ENCODE measurements around the gene BICDL1. TPM values are rescaled to one million over a fixed set of nuclear protein-coding genes. Genes with fewer than 3 reads are reported as not detected.

Gene BICDL1
- total RNA-seq, 1 donor from 2014 or later, result 1.0 TPM

- Histone ChIP-seq H3K9me3 (ENCODE audit: control insufficient read depth in 3 of 3, low read length in 3 of 3) (no peaks in the 10 kb centered on the region), H3K4me1 (ENCODE audit: control insufficient read depth in 3 of 3, insufficient read depth in 3 of 3, low read length in 3 of 3) (peaks cover 4 to 9% (median 5%) of the 10 kb centered on the region in 3 donors), H3K9ac (ENCODE audit: low read depth in 1 of 3, low read length in 3 of 3) (no peak overlapping the region), H3K27ac (ENCODE audit: low read depth, low read length) (no peak overlapping the region), H3K27me3 (ENCODE audit: control insufficient read depth in 3 of 3, insufficient read depth in 3 of 3, low read length in 3 of 3) (no peaks in the 10 kb centered on the region), H3K36me3 (ENCODE audit: control insufficient read depth in 3 of 3, insufficient read depth in 3 of 3, low read length in 3 of 3) (peaks cover 82 to 90% (median 84%) of the 10 kb centered on the region in 3 donors), H3K4me3 (ENCODE audit: low read length in 3 of 3) (no peak overlapping the region)
These were observed 151.6 kb downstream of the BICDL1 start for GRCh38 chr12:120140603-120141002.

- H3K27ac ChIP-seq (ENCODE audit: low read depth, low read length), result no peak overlapping the region
- no peaks in the 10 kb centered on the region for H3K27me3 ChIP-seq (ENCODE audit: control insufficient read depth in 3 of 3, insufficient read depth in 3 of 3, low read length in 3 of 3)
- no peaks in the 10 kb centered on the region for H3K9me3 ChIP-seq (ENCODE audit: control insufficient read depth in 3 of 3, low read length in 3 of 3)
- peaks cover 1 to 7% (median 2%) of the 10 kb centered on the region in 3 donors for H3K4me1 ChIP-seq (ENCODE audit: control insufficient read depth in 3 of 3, insufficient read depth in 3 of 3, low read length in 3 of 3)
- peaks cover 78 to 88% (median 78%) of the 10 kb centered on the region in 3 donors for H3K36me3 ChIP-seq (ENCODE audit: control insufficient read depth in 3 of 3, insufficient read depth in 3 of 3, low read length in 3 of 3)
- H3K4me3 ChIP-seq (ENCODE audit: low read length in 3 of 3), result no peak overlapping the region
- H3K9ac ChIP-seq (ENCODE audit: low read depth in 1 of 3, low read length in 3 of 3), result no peak overlapping the region
These were observed 152.3 kb downstream of the BICDL1 start for GRCh38 chr12:120141336-120141735.

GRCh38 chr12:120142231-120142877 lies 153.3 kb downstream of the BICDL1 start:
- Histone ChIP-seq H3K4me1 (ENCODE audit: control insufficient read depth in 3 of 3, insufficient read depth in 3 of 3, low read length in 3 of 3) (no peaks in the 10 kb centered on the region), H3K36me3 (ENCODE audit: control insufficient read depth in 3 of 3, insufficient read depth in 3 of 3, low read length in 3 of 3) (peaks cover 77 to 85% (median 78%) of the 10 kb centered on the region in 3 donors), H3K9ac (ENCODE audit: low read depth in 1 of 3, low read length in 3 of 3) (no peak overlapping the region), H3K27ac (ENCODE audit: low read depth, low read length) (no peak overlapping the region), H3K27me3 (ENCODE audit: control insufficient read depth in 3 of 3, insufficient read depth in 3 of 3, low read length in 3 of 3) (no peaks in the 10 kb centered on the region), H3K4me3 (ENCODE audit: low read length in 3 of 3) (no peak overlapping the region), H3K9me3 (ENCODE audit: control insufficient read depth in 3 of 3, low read length in 3 of 3) (no peaks in the 10 kb centered on the region)

Small RNAs within 50 kb of the gene (small RNA-seq; reads per million reads assigned to genes)
- not detected for gene AC004812.1

Other genes starting within 250 kb of the BICDL1 start
- 6.8 TPM for gene CIT, start 111.9 kb upstream of the BICDL1 start, total RNA-seq
- 15.1 TPM for gene RAB35, start 127.5 kb downstream of the BICDL1 start, total RNA-seq
- gene GCN1, start 205.5 kb downstream of the BICDL1 start, total RNA-seq, result 87.2 TPM
- gene RPLP0, start 211.9 kb downstream of the BICDL1 start, total RNA-seq, result 2,458 TPM

Measured in skeletal muscle tissue (tissue), 5 donors.